ENCODE data around the gene RASSF1. TPM values are rescaled to one million over a fixed set of nuclear protein-coding genes. Genes with fewer than 3 reads are reported as not detected.

RASSF1 gene
- total and polyA plus RNA-seq, 2 of the 13 experiments (the other 11 are each of a cell fraction or from before 2014, with no cell fraction given) = 10.2 to 27.5 TPM

GRCh38 chr3:50321336-50322114 is 19.1 kb downstream of the RASSF1 start (continued):
- TF ChIP-seq RXRB (CRISPR knock-in tag; IDR thresholded peaks at IDR 0.05; ENCODE audit: borderline replicate concordance) (peak; percentile 77), ZNF773 (CRISPR knock-in tag; IDR thresholded peaks at IDR 0.05; ENCODE audit: borderline replicate concordance) (peak; percentile 27; the same call in 1 of the 2 replicates), DR1 (CRISPR knock-in tag; IDR thresholded peaks at IDR 0.05) (peak; percentile 92), E2F2 (CRISPR knock-in tag; IDR thresholded peaks at IDR 0.05; ENCODE audit: borderline replicate concordance) (peak; percentile 75), ZHX2 (IDR thresholded peaks at IDR 0.05; ENCODE audit: low read depth) (no peak), ZHX2 (CRISPR knock-in tag; IDR thresholded peaks at IDR 0.05; ENCODE audit: borderline replicate concordance) (peak; percentile 14; the same call in 1 of the 2 replicates), SMAD3 (CRISPR knock-in tag; IDR thresholded peaks at IDR 0.05) (peak; percentile 39; the same call in 1 of the 2 replicates), SP5 (CRISPR knock-in tag; IDR thresholded peaks at IDR 0.05; ENCODE audit: borderline replicate concordance, low read depth) (peak; percentile 95), NKX3-1 (CRISPR knock-in tag; IDR thresholded peaks at IDR 0.05) (0 out of 2 replicates have a peak, but pooled peaks have one; percentile 21), ZNF138 (CRISPR knock-in tag; IDR thresholded peaks at IDR 0.05; ENCODE audit: low read depth) (peak; percentile 55; the same call in 1 of the 2 replicates), RFXAP (CRISPR knock-in tag; IDR thresholded peaks at IDR 0.05; ENCODE audit: borderline replicate concordance) (peak; percentile 76; the same call in 1 of the 2 replicates), ZNF431 (CRISPR knock-in tag; IDR thresholded peaks at IDR 0.05; ENCODE audit: borderline replicate concordance, low read depth) (no peak; the same call in 1 of the 2 replicates), HNF4A (CRISPR knock-in tag; IDR thresholded peaks at IDR 0.05) (peak; percentile 94), MYPOP (CRISPR knock-in tag; IDR thresholded peaks at IDR 0.05) (0 out of 2 replicates have a peak, but pooled peaks have one; percentile 36), NR2F2 (IDR thresholded peaks at IDR 0.05; ENCODE audit: borderline replicate concordance, low read depth) (peak; percentile 51; the same call in 1 of the 2 replicates), BHLHE40 (IDR thresholded peaks at IDR 0.05; ENCODE audit: low read length) (peak; percentile 95)
